GM23338 (cell line): ENCODE data around the gene LYSMD4. TPM values are rescaled to one million over a fixed set of nuclear protein-coding genes. Genes with fewer than 3 reads are reported as not detected.

Experiments used
- ATAC-seq: fragments of 200-7000 bp; cut with Tn5 transposase; 3 replicates; pipeline ENCODE4 v1.9.1; 2020
- DNase-seq: peaks from one replicate; pipeline ENCODE4 v3.0.0-alpha.2; 2015; ENCODE audit warnings: low spot score
- H2AFZ ChIP-seq: fragments of 200-600 bp; sonication (generic); 2 replicates; pipeline ENCODE4 v1.8.0; 2016; ENCODE audit warnings: antibody characterized with exemption, mild to moderate bottlenecking, moderate library complexity
- H3F3A ChIP-seq: fragments of 200-600 bp; sonication (generic); replicated peaks from 2 replicates; pipeline ENCODE4 v1.8.0; 2017; ENCODE audit warnings: antibody characterized with exemption, mixed run types, low read depth
- H3K27ac ChIP-seq: fragments of 200-600 bp; sonication (generic); 2 replicates; pipeline ENCODE4 v1.6.1; 2016; ENCODE audit warnings: low read depth
- H3K27me3 ChIP-seq: fragments of 200-600 bp; sonication (generic); 2 replicates; pipeline ENCODE4 v1.8.0; 2016; ENCODE audit warnings: mild to moderate bottlenecking, mixed run types, moderate library complexity; ENCODE audit not compliant: insufficient read depth
- H3K36me3 ChIP-seq: fragments of 200-600 bp; sonication (generic); 2 replicates; pipeline ENCODE4 v1.8.0; 2016; ENCODE audit warnings: mild to moderate bottlenecking; ENCODE audit not compliant: insufficient read depth
- H3K4me1 ChIP-seq: fragments of 200-600 bp; sonication (generic); 2 replicates; pipeline ENCODE4 v1.8.0; 2016; ENCODE audit warnings: mild to moderate bottlenecking, moderate library complexity; ENCODE audit not compliant: insufficient read depth
- H3K4me2 ChIP-seq: fragments of 200-600 bp; sonication (generic); 2 replicates; pipeline ENCODE4 v1.7.1; 2017; ENCODE audit warnings: mixed run types
- H3K4me3 ChIP-seq: fragments of 200-600 bp; sonication (generic); 2 replicates; pipeline ENCODE4 v1.6.1; 2016; ENCODE audit warnings: mixed run types
- H3K79me2 ChIP-seq: fragments of 200-600 bp; sonication (generic); replicated peaks from 2 replicates; pipeline ENCODE4 v1.8.0; 2017; ENCODE audit warnings: mild to moderate bottlenecking; ENCODE audit not compliant: insufficient read depth
- H3K9me2 ChIP-seq: fragments of 200-600 bp; sonication (generic); 2 replicates; pipeline ENCODE4 v1.8.0; 2017; ENCODE audit not compliant: insufficient read depth
- H4K20me1 ChIP-seq: fragments of 200-600 bp; sonication (generic); replicated peaks from 2 replicates; pipeline ENCODE4 v1.8.0; 2017; ENCODE audit warnings: mild to moderate bottlenecking; ENCODE audit not compliant: insufficient read depth
- H3K27ac Mint-ChIP-seq: 2 replicates; pipeline ENCODE4 v1.8.0; 2020; ENCODE audit warnings: inconsistent platforms, mild to moderate bottlenecking, moderate library complexity, mixed read lengths
- H3K27me3 Mint-ChIP-seq: 3 replicates; pipeline ENCODE4 v1.8.0; 2022; ENCODE audit warnings: low read depth, mild to moderate bottlenecking, moderate library complexity, mixed read lengths, inconsistent platforms; ENCODE audit not compliant: insufficient read depth, poor library complexity
- H3K36me3 Mint-ChIP-seq: 3 replicates; pipeline ENCODE4 v1.8.0; 2021; ENCODE audit warnings: low read depth, mild to moderate bottlenecking, inconsistent platforms, moderate library complexity, mixed read lengths
- H3K4me1 Mint-ChIP-seq: 3 replicates; pipeline ENCODE4 v1.8.0; 2020; ENCODE audit warnings: mild to moderate bottlenecking, inconsistent platforms, mixed read lengths
- H3K4me3 Mint-ChIP-seq: 3 replicates; pipeline ENCODE4 v1.8.0; 2021; ENCODE audit warnings: moderate library complexity, mild to moderate bottlenecking, inconsistent platforms, mixed read lengths
- H3K9me3 Mint-ChIP-seq: 3 replicates; pipeline ENCODE4 v1.8.0; 2020; ENCODE audit warnings: moderate library complexity, mild to moderate bottlenecking, inconsistent platforms, mixed read lengths
- CREB1 ChIP-seq: fragments of 250-450 bp; sonication (Bioruptor Pico); IDR thresholded peaks from 2 replicates; pipeline ENCODE4 v1.5.0; 2020; ENCODE audit warnings: low read depth, mild to moderate bottlenecking, moderate library complexity
- EZH2phosphoT487 ChIP-seq: fragments of 200-600 bp; sonication (generic); IDR thresholded peaks from one replicate; pipeline ENCODE4 v1.8.1; 2018; ENCODE audit warnings: antibody characterized with exemption; ENCODE audit not compliant: unreplicated experiment
- JUNB ChIP-seq: IDR thresholded peaks from one replicate; pipeline ENCODE4 v1.6.1; 2016; ENCODE audit warnings: antibody characterized with exemption; ENCODE audit not compliant: unreplicated experiment
- POLR2AphosphoS5 ChIP-seq: IDR thresholded peaks from 2 replicates; pipeline ENCODE4 v1.6.1; 2016; ENCODE audit warnings: antibody characterized with exemption, low read depth
- STAT1 ChIP-seq: IDR thresholded peaks from one replicate; pipeline ENCODE4 v1.6.1; 2016; ENCODE audit warnings: antibody characterized with exemption; ENCODE audit not compliant: unreplicated experiment
- ZNF114 ChIP-seq: fragments of 250-450 bp; sonication (Bioruptor Pico); IDR thresholded peaks from 2 replicates; pipeline ENCODE4 v1.5.0; 2020; ENCODE audit warnings: mild to moderate bottlenecking, moderate library complexity
- ZNF331 ChIP-seq: fragments of 250-450 bp; sonication (Bioruptor Pico); IDR thresholded peaks from 2 replicates; pipeline ENCODE4 v1.5.0; 2020; ENCODE audit warnings: low read depth, mild to moderate bottlenecking, moderate library complexity
- polyA plus RNA-seq: library from polyadenylated mRNA; unstranded; fragments of >200 nt; fragmentation: Nextera tagmentation; extraction: Ambion mirVana; gene quantifications from 2 replicates; pipeline ENCODE4 v1.2.1, GENCODE V29; 2016
- total RNA-seq: library from RNA; depleted of rRNA; stranded (reverse); fragments of >200 nt; shearing (Covaris generic); gene quantifications from 2 replicates; pipeline ENCODE4 v1.2.3, GENCODE V29; 2014
- TF ChIP-seq, protein P1 (sequence below): IDR thresholded peaks from 2 replicates; pipeline ENCODE4 v1.6.1; 2016; ENCODE audit warnings: antibody characterized with exemption
- TF ChIP-seq, protein P2 (sequence below), 2 experiments: fragments of 200-600 bp in 1 of 2; sonication (generic) in 1 of 2; conservative IDR thresholded peaks; 2 replicates each; pipeline versions ENCODE4 v1.5.1 to v1.6.1; 2016 to 2017; ENCODE audit warnings: antibody characterized with exemption in 2 of 2, low read depth in 2 of 2, mild to moderate bottlenecking in 2 of 2, moderate library complexity in 1 of 2
- TF ChIP-seq, protein P3 (sequence below): IDR thresholded peaks from one replicate; pipeline ENCODE4 v1.6.1; 2018; ENCODE audit warnings: antibody characterized with exemption; ENCODE audit not compliant: unreplicated experiment

Gene LYSMD4
- total and polyA plus RNA-seq, 2 experiments from 2014 or later: 7.5 to 23.8 TPM

DNA sequence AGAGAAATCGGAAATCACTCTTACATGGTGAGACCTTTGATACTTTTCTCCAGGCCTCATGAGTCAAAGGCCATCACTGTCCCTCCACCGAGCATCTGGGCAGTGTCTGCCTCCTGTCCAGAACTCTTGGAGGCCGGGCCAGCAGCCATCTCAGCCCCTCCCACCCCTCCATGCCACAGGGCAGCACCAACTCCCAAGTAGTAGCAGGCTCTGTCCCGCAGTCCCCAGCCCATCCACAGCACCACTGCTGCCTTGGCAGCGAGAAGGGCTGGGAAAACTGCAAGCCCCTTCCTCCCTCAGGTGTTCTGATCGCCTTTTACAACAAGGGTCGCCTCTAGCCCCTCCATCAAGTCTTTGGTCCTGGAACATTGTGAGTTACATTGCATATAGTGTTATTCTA is 5.5 kb downstream of the LYSMD4 start:
- ATAC-seq (no peak), DNase-seq (no peak)
- Histone ChIP-seq H3K27ac (no peak overlapping the region), H2AFZ (no peak overlapping the region), H3K4me1 (peaks cover 25% of the 10 kb centered on the region), H3F3A (no peaks in the 10 kb centered on the region), H3K79me2 (peaks cover 6% of the 10 kb centered on the region), H4K20me1 (no peaks in the 10 kb centered on the region; the same call in none of the 2 replicates), H3K27me3 (peaks cover 9% of the 10 kb centered on the region), H3K36me3 (0 out of 2 replicates have a peak, but pooled peaks cover 3% of the 10 kb centered on the region), H3K4me2 (no peak overlapping the region), H3K9me2 (no peaks in the 10 kb centered on the region), H3K4me3 (no peak overlapping the region)
- Mint-ChIP-seq H3K4me1 (peaks cover 32% of the 10 kb centered on the region), H3K9me3 (peaks cover 9% of the 10 kb centered on the region; the same call in 2 of the 3 replicates), H3K27ac (no peak overlapping the region), H3K4me3 (no peak overlapping the region), H3K36me3 (peaks cover 38% of the 10 kb centered on the region), H3K27me3 (peaks cover 3% of the 10 kb centered on the region)
- TF ChIP-seq POLR2AphosphoS5 (no peak), ZNF331 (no peak), JUNB (no peak), STAT1 (no peak), ZNF114 (CRISPR knock-in tag) (no peak)
- TF ChIP-seq, protein P1, sequence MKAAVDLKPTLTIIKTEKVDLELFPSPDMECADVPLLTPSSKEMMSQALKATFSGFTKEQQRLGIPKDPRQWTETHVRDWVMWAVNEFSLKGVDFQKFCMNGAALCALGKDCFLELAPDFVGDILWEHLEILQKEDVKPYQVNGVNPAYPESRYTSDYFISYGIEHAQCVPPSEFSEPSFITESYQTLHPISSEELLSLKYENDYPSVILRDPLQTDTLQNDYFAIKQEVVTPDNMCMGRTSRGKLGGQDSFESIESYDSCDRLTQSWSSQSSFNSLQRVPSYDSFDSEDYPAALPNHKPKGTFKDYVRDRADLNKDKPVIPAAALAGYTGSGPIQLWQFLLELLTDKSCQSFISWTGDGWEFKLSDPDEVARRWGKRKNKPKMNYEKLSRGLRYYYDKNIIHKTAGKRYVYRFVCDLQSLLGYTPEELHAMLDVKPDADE: no peak
- TF ChIP-seq, protein P2, sequence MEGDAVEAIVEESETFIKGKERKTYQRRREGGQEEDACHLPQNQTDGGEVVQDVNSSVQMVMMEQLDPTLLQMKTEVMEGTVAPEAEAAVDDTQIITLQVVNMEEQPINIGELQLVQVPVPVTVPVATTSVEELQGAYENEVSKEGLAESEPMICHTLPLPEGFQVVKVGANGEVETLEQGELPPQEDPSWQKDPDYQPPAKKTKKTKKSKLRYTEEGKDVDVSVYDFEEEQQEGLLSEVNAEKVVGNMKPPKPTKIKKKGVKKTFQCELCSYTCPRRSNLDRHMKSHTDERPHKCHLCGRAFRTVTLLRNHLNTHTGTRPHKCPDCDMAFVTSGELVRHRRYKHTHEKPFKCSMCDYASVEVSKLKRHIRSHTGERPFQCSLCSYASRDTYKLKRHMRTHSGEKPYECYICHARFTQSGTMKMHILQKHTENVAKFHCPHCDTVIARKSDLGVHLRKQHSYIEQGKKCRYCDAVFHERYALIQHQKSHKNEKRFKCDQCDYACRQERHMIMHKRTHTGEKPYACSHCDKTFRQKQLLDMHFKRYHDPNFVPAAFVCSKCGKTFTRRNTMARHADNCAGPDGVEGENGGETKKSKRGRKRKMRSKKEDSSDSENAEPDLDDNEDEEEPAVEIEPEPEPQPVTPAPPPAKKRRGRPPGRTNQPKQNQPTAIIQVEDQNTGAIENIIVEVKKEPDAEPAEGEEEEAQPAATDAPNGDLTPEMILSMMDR (conservative IDR thresholded peaks at IDR 0.05; ENCODE audit: low read depth in 2 of 2): no peak

GRCh38 chr15:99727330-99727729 is 5.9 kb downstream of the LYSMD4 start:
- Histone ChIP-seq H3K27me3 (peaks cover 7% of the 10 kb centered on the region), H3K79me2 (peaks cover 4% of the 10 kb centered on the region), H3F3A (no peaks in the 10 kb centered on the region), H3K4me2 (no peak overlapping the region), H3K9me2 (no peaks in the 10 kb centered on the region), H3K36me3 (0 out of 2 replicates have a peak, but pooled peaks cover 3% of the 10 kb centered on the region), H3K27ac (no peak overlapping the region), H4K20me1 (no peaks in the 10 kb centered on the region; the same call in none of the 2 replicates), H3K4me3 (no peak overlapping the region), H3K4me1 (peaks cover 24% of the 10 kb centered on the region), H2AFZ (no peak overlapping the region)
- DNase-seq (no peak), ATAC-seq (no peak)
- H3K27ac Mint-ChIP-seq: no peak overlapping the region
- peaks cover 9% of the 10 kb centered on the region; the same call in 2 of the 3 replicates for H3K9me3 Mint-ChIP-seq
- H3K4me3 Mint-ChIP-seq: no peak overlapping the region
- H3K36me3 Mint-ChIP-seq: peaks cover 38% of the 10 kb centered on the region
- peaks cover under 1% of the 10 kb centered on the region for H3K27me3 Mint-ChIP-seq
- peaks cover 32% of the 10 kb centered on the region for H3K4me1 Mint-ChIP-seq
- no peak for TF ChIP-seq POLR2AphosphoS5

GRCh38 chr15:99726333-99726732 is 6.9 kb downstream of the LYSMD4 start:
- H3K4me3 ChIP-seq: no peak overlapping the region
- H3K27ac ChIP-seq: no peak overlapping the region
- H3K4me1 ChIP-seq: peaks cover 16% of the 10 kb centered on the region
- 0 out of 2 replicates have a peak, but pooled peaks cover 3% of the 10 kb centered on the region for H3K36me3 ChIP-seq
- peaks cover 24% of the 10 kb centered on the region for H3K4me1 Mint-ChIP-seq
- H3K4me3 Mint-ChIP-seq: no peak overlapping the region
- H3F3A ChIP-seq: no peaks in the 10 kb centered on the region
- no peaks in the 10 kb centered on the region for H3K27me3 Mint-ChIP-seq
- no peak overlapping the region for H3K27ac Mint-ChIP-seq
- peaks cover 9% of the 10 kb centered on the region; the same call in 2 of the 3 replicates for H3K9me3 Mint-ChIP-seq
- no peaks in the 10 kb centered on the region; the same call in none of the 2 replicates for H4K20me1 ChIP-seq
- DNase-seq (no peak), ATAC-seq (peak; percentile 35)
- H3K27me3 ChIP-seq: no peaks in the 10 kb centered on the region
- no peak overlapping the region for H3K4me2 ChIP-seq
- H3K9me2 ChIP-seq: peaks cover 5% of the 10 kb centered on the region
- H2AFZ ChIP-seq: no peak overlapping the region
- H3K79me2 ChIP-seq: no peaks in the 10 kb centered on the region; the same call in 1 of the 2 replicates
- peaks cover 38% of the 10 kb centered on the region for H3K36me3 Mint-ChIP-seq
- TF ChIP-seq CREB1: no peak
- no peak for TF ChIP-seq EZH2phosphoT487
- TF ChIP-seq JUNB: no peak
- TF ChIP-seq ZNF114 (CRISPR knock-in tag): no peak
- TF ChIP-seq POLR2AphosphoS5: no peak
- TF ChIP-seq, protein P3, sequence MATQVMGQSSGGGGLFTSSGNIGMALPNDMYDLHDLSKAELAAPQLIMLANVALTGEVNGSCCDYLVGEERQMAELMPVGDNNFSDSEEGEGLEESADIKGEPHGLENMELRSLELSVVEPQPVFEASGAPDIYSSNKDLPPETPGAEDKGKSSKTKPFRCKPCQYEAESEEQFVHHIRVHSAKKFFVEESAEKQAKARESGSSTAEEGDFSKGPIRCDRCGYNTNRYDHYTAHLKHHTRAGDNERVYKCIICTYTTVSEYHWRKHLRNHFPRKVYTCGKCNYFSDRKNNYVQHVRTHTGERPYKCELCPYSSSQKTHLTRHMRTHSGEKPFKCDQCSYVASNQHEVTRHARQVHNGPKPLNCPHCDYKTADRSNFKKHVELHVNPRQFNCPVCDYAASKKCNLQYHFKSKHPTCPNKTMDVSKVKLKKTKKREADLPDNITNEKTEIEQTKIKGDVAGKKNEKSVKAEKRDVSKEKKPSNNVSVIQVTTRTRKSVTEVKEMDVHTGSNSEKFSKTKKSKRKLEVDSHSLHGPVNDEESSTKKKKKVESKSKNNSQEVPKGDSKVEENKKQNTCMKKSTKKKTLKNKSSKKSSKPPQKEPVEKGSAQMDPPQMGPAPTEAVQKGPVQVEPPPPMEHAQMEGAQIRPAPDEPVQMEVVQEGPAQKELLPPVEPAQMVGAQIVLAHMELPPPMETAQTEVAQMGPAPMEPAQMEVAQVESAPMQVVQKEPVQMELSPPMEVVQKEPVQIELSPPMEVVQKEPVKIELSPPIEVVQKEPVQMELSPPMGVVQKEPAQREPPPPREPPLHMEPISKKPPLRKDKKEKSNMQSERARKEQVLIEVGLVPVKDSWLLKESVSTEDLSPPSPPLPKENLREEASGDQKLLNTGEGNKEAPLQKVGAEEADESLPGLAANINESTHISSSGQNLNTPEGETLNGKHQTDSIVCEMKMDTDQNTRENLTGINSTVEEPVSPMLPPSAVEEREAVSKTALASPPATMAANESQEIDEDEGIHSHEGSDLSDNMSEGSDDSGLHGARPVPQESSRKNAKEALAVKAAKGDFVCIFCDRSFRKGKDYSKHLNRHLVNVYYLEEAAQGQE: no peak
- no peak for TF ChIP-seq ZNF331
- TF ChIP-seq, protein P1: no peak
